Measurements from ENCODE around the gene IL23A. TPM values are rescaled to one million over a fixed set of nuclear protein-coding genes. Genes with fewer than 3 reads are reported as not detected.

The IL23A gene
- total RNA-seq, 2 donors from 2014 or later, result not detected

DNA sequence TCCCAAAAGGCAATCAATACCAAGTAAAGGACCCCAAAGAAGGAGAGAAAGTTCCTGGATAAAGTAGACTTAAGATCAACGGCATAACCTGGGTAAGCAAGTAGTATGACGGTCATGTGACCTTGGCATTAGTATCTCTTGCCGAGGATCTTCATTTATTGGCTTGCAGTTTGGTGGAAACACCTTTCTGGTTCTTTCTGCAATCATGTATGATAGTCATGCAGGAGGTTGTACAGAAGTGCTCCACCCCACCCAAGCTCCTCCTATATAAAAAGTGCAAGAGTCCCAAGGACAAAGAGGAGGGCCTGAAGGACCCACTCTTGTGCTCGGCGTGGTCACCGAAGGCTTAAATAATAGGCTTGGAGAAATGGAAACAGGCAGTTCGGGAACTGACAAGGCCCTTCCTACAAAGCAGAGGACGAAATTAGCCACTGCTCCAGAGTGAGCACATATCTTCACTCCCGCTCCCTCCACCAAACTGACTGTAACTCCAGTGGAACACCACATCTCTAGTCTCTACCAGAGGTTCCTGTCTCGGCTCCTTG is 39.3 kb upstream of the IL23A start:
- Histone ChIP-seq H3K9me3 (no peaks in the 10 kb centered on the region), H3K27ac (peak overlapping the region; percentile 83 to 97 (median 94)), H3K4me3 (peak overlapping the region; percentile 83 to 94), H3K36me3 (replicated peaks in 1 of 2; ENCODE audit: insufficient read depth in 1 of 2, low read depth in 2 of 2) (no peaks in the 10 kb centered on the region), H3K4me1 (peaks cover 37% of the 10 kb centered on the region), H3K27me3 (no peaks in the 10 kb centered on the region)
- TF ChIP-seq POLR2A (IDR thresholded peaks at IDR 0.05), result no peak
- DNase-seq (peak in 3 of 4 donors; percentile 27 to 38 (median 33)), ATAC-seq (peak; percentile 0)
- intact Hi-C loops (cut with DNase I), result no loop called here
- WGBS, 2 donors, result 0 to 1% methylated on average over 7 to 10 of the region's 10 CpGs

DNA sequence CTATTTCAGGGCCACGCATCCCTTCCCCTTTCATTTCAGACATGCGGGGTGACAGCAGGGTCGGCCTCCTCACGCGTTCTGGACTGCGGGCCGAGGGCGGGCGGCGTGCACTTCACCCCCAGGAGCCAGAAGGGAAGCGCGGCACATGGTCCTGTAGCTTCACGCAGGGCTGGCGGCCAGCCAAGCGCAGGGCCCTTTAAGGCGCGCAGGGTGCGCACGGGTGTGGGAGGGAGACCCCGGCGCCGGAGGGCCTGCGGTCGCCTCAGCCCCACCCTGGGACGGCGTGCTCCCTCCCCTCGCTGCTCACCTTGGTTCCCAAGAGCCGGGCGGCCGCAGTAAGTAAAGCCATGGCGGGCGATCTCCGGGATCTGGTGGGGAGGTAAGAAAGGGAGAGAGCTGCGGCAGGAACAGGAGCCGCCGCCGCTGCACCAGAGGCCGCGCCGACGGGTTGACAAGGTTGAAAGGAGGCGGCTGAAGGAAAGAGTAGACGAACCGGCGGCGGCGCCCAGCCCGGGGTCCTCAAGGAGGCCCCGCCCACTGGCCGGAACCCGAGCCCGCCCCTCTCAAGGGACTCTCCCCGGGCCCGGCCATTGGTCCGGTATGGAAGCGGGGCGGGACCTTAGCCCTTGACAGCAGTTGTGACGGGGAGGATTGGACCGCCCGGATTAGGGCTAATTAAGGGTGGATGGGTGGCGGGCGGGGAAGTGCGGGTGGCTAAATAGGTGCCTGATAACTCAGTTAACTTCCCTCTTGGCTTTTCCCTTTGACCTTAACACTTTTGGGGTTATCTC is 38.6 kb upstream of the IL23A start, which contains the start of gene CS:
TSS of gene CS (minus strand) at position 478 of the 791 bp plus-strand sequence. CDS start at position 349, 129 bp downstream.
- intact Hi-C loops (cut with DNase I), result no loop called here
- H3K27ac ChIP-seq, result peak within 1 kb of the TSS; percentile 93 to 97 (median 94)
- H3K36me3 ChIP-seq (replicated peaks in 1 of 2; ENCODE audit: insufficient read depth in 1 of 2, low read depth in 2 of 2), result no peaks in the 10 kb centered on the region
- TF ChIP-seq, protein P1, sequence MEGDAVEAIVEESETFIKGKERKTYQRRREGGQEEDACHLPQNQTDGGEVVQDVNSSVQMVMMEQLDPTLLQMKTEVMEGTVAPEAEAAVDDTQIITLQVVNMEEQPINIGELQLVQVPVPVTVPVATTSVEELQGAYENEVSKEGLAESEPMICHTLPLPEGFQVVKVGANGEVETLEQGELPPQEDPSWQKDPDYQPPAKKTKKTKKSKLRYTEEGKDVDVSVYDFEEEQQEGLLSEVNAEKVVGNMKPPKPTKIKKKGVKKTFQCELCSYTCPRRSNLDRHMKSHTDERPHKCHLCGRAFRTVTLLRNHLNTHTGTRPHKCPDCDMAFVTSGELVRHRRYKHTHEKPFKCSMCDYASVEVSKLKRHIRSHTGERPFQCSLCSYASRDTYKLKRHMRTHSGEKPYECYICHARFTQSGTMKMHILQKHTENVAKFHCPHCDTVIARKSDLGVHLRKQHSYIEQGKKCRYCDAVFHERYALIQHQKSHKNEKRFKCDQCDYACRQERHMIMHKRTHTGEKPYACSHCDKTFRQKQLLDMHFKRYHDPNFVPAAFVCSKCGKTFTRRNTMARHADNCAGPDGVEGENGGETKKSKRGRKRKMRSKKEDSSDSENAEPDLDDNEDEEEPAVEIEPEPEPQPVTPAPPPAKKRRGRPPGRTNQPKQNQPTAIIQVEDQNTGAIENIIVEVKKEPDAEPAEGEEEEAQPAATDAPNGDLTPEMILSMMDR (IDR thresholded peaks at IDR 0.05), result no peak
- peak; percentile 77 to 91 (median 91) for TF ChIP-seq POLR2A (IDR thresholded peaks at IDR 0.05)
- peak; percentile 99 to 100 (median 99) for DNase-seq
- H3K4me3 ChIP-seq, result peak within 1 kb of the TSS; percentile 83 to 94
- no peaks in the 10 kb centered on the region for H3K9me3 ChIP-seq
- ATAC-seq, result peak; percentile 97
- peaks cover 37% of the 10 kb centered on the region for H3K4me1 ChIP-seq
- no peaks in the 10 kb centered on the region for H3K27me3 ChIP-seq
- WGBS, 2 donors, result 0% methylated on average over 29 to 63 of the region's 63 CpGs

- ATAC-seq (peak; percentile 52), DNase-seq (no peak)
- Histone ChIP-seq H3K27me3 (no peaks in the 10 kb centered on the region), H3K9me3 (no peaks in the 10 kb centered on the region), H3K4me3 (peak overlapping the region in 1 of 2 donors; percentile 94), H3K4me1 (peaks cover 37% of the 10 kb centered on the region), H3K36me3 (replicated peaks in 1 of 2; ENCODE audit: insufficient read depth in 1 of 2, low read depth in 2 of 2) (no peaks in the 10 kb centered on the region), H3K27ac (peak overlapping the region; percentile 93 to 97 (median 94))
- intact Hi-C loops (cut with DNase I), result no loop called here
- TF ChIP-seq, protein P1 (IDR thresholded peaks at IDR 0.05), result no peak
- no peak for TF ChIP-seq POLR2A (IDR thresholded peaks at IDR 0.05)
- 28 to 31% methylated on average over 17 to 21 of the region's 21 CpGs for WGBS, 2 donors
Observed at GRCh38 chr12:56300644-56301464, 37.8 kb upstream of the IL23A start.

DNA sequence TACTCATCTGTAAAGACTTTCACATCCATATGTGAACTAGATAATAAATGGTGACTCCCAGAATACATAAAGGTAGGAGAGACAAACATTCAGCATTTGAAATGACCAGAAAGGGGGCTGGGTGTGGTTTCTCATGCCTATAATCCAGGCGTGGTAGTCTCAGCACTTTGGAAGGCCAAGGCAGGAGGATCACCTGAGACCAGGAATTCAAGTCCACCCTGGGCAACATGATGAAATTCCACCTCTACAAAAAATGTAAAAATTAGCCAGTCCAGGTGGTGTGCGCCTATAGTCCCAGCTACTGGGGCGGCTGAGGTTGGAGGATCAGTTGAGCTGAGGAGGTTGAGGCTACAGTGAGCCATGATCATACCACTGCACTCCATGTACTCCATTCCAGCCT is 34.4 kb upstream of the IL23A start:
- no peak for DNase-seq
- H3K27ac ChIP-seq, result no peak overlapping the region
- peaks cover 19% of the 10 kb centered on the region for H3K4me1 ChIP-seq
- no peak for ATAC-seq
- no peak overlapping the region for H3K4me3 ChIP-seq
- WGBS, 2 donors, result 77 to 90% methylated on average over 2 to 3 of the region's 3 CpGs
- peaks cover 0 to 7% of the 10 kb centered on the region in 2 donors for H3K36me3 ChIP-seq (replicated peaks in 1 of 2; ENCODE audit: insufficient read depth in 1 of 2, low read depth in 2 of 2)
- H3K9me3 ChIP-seq, result no peaks in the 10 kb centered on the region
- H3K27me3 ChIP-seq, result no peaks in the 10 kb centered on the region
- intact Hi-C loops (cut with DNase I), result no loop called here
- TF ChIP-seq, protein P1 (IDR thresholded peaks at IDR 0.05), result no peak
- no peak for TF ChIP-seq POLR2A (IDR thresholded peaks at IDR 0.05)

Measured in body of pancreas (tissue), 4 donors.